Astrocyte of the hippocampus (primary cell): Measurements from ENCODE around the gene RYR3.

Source experiments
- DNase-seq: peaks from one replicate; pipeline ENCODE4 v3.0.0; 2011; ENCODE audit warnings: low read depth, low spot score

RYR3 gene

GRCh38 chr15:33448961-33449606 lies 138.3 kb downstream of the RYR3 start:
- DNase-seq = no peak

DNA sequence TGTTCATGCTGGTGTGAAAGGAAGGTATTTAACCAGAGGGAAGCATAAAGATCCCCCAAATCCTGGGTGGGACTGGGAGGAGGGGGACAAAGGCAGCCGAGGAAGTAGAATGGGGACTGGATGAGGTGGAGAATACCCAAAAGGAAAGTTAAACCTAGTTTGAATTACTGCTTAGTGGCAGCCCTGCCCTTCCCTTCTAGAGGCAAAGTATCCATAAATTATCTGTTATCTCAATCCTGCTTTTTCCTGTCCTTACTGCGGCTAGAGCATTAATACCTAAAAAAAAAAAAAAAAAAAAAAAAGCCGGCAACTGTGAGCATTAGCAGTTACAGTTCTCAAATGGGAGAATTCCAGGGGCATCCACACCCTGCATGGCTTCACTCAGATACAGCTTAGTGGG lies 139.0 kb downstream of the RYR3 start:
- DNase-seq = no peak

GRCh38 chr15:33451385-33451784 lies 140.6 kb downstream of the RYR3 start:
- no peak for DNase-seq

DNA sequence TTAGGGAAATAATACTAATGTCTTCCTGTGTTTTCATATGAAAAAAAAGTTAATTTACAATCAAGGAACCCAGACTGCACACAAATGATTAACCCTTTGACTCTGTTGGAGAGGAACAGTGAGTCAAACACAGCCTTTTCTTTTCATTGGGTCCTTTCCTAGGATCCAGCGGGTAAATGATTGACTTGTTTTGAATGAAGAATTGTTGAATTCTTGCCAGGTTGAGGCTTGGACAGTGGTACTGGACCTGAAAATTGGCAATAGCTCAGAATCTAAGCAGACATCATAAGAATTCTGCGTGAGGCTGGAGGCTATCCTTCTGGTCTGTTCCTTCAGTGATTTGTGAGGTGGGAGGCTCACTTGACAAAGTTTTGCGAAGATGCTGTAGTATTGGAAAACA lies 143.0 kb downstream of the RYR3 start:
- peak; percentile 36 for DNase-seq

DNA sequence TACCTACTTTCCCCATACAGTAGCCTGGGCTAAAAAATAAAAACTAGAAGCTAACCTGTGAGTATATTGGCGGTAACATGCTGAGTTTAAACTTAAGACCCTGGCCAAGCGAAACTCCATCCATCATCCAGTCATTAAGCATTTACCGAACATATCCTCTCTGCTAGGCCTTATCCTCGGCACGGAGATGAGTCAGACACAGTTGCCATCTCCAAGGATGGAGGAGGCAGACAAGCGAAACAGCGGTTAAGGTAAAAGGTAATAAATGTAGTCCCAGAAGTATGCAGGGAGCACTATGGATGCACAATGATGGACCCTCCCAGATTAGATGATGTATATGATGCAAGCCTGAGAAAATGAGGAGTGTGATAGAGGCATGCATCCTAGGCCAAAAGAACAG lies 143.6 kb downstream of the RYR3 start:
- no peak for DNase-seq

- no peak for DNase-seq
Measured at GRCh38 chr15:33454996-33455395, 144.2 kb downstream of the RYR3 start.

DNA sequence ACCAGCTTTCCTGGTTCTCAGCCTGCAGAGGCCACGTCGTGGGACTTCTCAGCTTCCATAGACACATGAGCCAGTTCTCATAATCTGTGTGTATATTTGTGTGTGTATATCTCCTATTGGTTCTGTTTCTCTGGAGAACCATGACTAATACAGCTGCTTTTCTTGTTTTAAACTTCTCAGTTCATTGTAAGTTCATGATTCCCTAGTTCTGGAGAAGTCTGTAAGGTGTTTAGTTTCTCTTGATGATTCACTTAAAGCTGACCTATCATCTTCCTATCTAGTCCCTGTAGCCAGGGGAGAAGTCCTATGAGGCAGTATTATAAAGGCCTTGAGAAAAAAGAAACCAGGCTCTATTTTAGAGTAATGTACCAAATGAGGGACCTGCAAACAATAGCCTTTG lies 147.7 kb downstream of the RYR3 start:
- no peak for DNase-seq

DNA sequence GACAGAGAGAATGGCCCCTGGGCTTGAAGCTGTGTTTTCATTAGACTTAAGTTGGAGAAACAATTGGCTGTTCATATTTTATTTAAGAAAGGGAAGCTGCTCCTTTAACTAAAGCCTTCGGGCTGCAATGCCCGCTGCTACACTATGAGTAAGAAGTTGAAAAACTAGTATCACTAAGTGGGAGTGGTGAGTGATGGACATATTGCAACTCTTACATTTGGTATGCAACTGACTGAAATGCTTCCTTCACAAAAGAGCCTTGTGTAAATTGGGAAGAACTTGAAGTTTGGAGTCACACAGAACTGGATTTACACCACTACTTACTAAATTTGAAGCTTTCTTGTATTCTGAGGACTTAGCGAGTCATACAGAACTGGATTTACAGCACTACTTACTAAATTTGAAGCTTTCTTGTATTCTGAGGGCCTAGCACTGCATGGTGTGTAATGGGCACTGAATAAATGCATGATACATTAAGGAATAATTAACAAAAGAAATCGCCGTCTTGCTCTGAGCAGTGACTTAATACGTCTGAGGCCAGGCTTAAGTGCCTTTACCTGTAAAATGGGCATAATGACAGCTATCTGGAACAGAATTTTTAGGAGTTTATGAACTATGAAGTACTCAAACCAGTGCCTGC lies 149.5 kb downstream of the RYR3 start:
- DNase-seq = no peak

- no peak for DNase-seq
Measured at GRCh38 chr15:33461671-33462070, 150.9 kb downstream of the RYR3 start.

DNA sequence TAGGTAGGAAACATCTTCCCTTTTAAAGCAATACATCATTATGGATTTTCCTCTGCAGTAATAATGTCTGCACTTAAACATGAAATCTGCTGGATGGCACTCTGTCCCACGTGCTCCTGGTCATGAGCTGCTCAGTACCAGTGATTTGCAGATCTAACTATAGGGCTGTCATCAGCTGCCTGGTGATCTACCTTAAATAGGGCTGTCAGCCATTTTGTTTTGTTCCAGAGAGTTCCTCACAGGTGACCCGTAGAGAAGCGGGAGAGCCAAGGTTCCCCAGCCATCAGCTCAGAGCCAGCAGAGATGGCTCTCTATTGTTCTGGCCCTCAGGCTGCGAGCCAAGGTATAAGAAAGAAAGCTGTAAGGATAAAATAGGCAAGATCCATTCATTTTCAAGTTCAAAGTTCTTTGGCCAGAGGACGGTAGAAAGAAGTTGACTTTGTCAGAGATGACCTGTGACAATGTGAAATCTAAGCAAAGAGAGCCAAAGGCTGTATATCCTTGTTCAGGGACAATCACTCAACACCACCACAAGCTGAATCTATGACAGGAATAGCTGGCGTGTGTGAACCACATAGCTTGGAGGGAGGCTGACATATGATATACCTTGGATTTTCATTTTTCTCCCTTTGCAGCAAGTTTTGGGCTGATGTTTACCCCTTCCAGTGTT lies 156.5 kb downstream of the RYR3 start:
- DNase-seq = no peak

DNA sequence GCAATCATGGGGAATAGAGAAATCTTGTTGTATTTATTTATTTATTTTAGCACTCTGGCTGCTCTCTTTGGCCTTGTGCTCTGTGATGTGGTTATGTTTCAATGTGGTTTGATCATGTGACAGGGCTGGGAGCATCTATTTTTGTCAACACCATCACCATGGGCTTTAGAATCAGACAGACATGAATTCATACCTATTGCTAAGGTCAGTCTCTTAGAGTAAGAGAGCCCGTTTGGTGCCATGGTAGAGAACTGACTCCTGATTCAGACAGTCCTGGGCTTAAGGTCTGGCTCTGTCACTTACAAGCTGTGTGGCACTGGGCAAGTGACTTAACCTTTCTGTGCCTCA lies 157.0 kb downstream of the RYR3 start:
- no peak for DNase-seq

- no peak for DNase-seq
Measured at GRCh38 chr15:33468740-33469139, 158.0 kb downstream of the RYR3 start.

GRCh38 chr15:33473005-33473404 lies 162.2 kb downstream of the RYR3 start:
- DNase-seq = no peak

DNA sequence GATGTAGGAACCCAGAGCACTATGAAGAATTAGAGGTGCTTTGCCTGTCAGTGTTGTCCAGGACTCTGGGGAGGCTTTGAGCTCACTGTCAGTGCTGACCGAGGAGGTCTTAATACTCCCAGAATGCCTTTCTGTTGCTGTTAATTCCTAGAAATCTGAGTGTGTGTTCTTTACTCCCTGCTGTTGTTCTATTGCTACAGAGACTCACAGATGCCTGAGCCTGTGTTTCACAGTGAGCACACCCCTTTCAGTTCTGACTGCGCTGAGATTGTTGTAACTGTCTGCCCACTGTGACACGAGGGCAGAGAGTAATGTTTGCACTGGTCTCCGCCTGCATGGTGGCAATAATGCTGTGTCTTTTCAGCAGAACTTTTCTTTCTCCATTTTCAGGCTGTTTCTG lies 162.9 kb downstream of the RYR3 start:
- no peak for DNase-seq

GRCh38 chr15:33476076-33476475 lies 165.3 kb downstream of the RYR3 start:
- DNase-seq = no peak

GRCh38 chr15:33476908-33477307 lies 166.1 kb downstream of the RYR3 start:
- DNase-seq = no peak

DNA sequence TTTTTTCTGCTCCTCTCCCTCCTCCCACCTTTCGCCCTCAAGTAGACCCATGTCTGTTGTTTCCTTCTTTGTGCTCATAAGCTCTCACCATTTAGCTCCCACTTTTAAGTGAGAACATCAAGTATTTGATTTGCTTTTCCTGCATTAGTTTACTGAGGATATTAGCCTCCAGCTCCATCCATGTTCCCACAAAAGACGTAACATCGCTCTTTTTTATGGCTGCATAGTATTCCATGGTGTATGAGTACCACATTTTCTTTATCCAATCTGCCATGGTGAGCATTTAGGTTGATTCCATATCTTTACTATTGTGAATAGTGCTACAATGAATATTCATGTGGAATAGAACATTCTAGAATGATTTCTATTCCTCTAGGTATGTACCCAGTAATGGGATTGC lies 178.6 kb downstream of the RYR3 start:
- no peak for DNase-seq

- DNase-seq = no peak
Measured at GRCh38 chr15:33490703-33491102, 179.9 kb downstream of the RYR3 start.

GRCh38 chr15:33492434-33493052 lies 181.8 kb downstream of the RYR3 start:
- no peak for DNase-seq

- DNase-seq = no peak
Measured at GRCh38 chr15:33494306-33494705, 183.5 kb downstream of the RYR3 start.

DNA sequence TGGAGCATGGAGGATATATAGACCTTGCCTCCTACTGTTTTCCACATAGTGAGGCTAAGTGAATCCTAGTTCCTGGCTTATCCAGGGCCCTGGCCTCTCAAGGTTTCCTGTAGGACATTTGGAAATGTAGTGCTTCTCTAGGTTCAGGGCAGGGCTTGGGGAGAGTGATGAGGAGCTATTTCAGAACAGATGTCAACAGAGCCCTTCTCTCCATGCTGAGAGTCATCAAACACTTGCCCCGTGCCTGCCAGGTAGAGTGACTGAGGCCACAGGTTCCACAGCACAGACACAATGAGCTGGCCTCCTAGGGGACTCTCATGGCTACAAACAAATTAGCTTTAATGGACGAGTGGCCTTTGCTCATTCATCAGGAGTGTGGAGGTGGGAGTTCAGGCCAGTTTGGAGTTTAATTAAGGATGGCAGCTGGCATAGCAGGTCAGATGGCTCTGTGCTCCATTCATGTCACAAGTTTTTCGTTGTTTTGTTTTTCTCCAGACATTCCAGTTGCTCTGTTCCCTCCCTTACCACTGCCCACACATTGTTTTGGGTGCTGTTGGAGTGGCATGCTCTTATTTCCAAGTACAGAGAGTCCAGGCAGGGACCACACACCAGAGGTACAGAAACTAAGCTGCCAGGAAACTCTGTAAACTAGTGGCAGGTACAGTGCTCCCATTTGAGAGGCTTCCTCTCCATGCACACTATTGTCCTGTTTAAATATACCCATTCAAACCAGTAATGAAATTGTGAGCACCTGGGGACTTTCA lies 189.8 kb downstream of the RYR3 start:
- DNase-seq = no peak

- DNase-seq = no peak
Measured at GRCh38 chr15:33503681-33504080, 192.9 kb downstream of the RYR3 start.
